ENCODE results near the gene TRNT1. TPM values are rescaled to one million over a fixed set of nuclear protein-coding genes. Genes with fewer than 3 reads are reported as not detected.

Gene TRNT1
- total and polyA plus RNA-seq, 4 donors, result 10.0 to 37.6 (median 16.5) TPM

GRCh38 chr3:3145831-3146230 is 19.1 kb downstream of the TRNT1 start:
- peaks cover 13 to 54% (median 33%) of the 10 kb centered on the region in 4 donors for H3K36me3 ChIP-seq (ENCODE audit: control insufficient read depth in 4 of 4, insufficient read depth in 4 of 4, low read length in 4 of 4)
- no peak overlapping the region for H3K27ac ChIP-seq (ENCODE audit: low read depth in 1 of 2, low read length in 1 of 2)
- H3K4me1 ChIP-seq (ENCODE audit: control insufficient read depth in 5 of 5, insufficient read depth in 5 of 5, low read length in 5 of 5), result peaks cover 0 to 1% (median 0%) of the 10 kb centered on the region in 5 donors
- no peak overlapping the region for H3K4me3 ChIP-seq
- no peak overlapping the region for H3K9ac ChIP-seq (ENCODE audit: insufficient read depth in 1 of 2, low read length in 2 of 2)
- 83 to 88% methylated on average over 8 of the region's 8 CpGs for WGBS, 2 donors
- DNase-seq, result no peak
- no peaks in the 10 kb centered on the region for H3K27me3 ChIP-seq (ENCODE audit: control insufficient read depth in 3 of 3, insufficient read depth in 3 of 3, low read length in 2 of 3)
- no peak for TF ChIP-seq CTCF (IDR thresholded peaks at IDR 0.05; ENCODE audit: control extremely low read depth, extremely low read depth)
- no peak for ATAC-seq (ENCODE audit: insufficient read depth, low FRiP score)
- no peaks in the 10 kb centered on the region for H3K9me3 ChIP-seq (ENCODE audit: control insufficient read depth in 4 of 4, insufficient read depth in 3 of 4, low read length in 3 of 4)

GRCh38 chr3:3149560-3149959 is 22.8 kb downstream of the TRNT1 start:
- H3K36me3 ChIP-seq (ENCODE audit: control insufficient read depth in 4 of 4, insufficient read depth in 4 of 4, low read length in 4 of 4), result peaks cover 12 to 64% (median 36%) of the 10 kb centered on the region in 4 donors
- H3K9ac ChIP-seq (ENCODE audit: insufficient read depth in 1 of 2, low read length in 2 of 2), result no peak overlapping the region
- peaks cover 0 to 4% (median 0%) of the 10 kb centered on the region in 5 donors for H3K4me1 ChIP-seq (ENCODE audit: control insufficient read depth in 5 of 5, insufficient read depth in 5 of 5, low read length in 5 of 5)
- DNase-seq, result no peak
- no peaks in the 10 kb centered on the region for H3K27me3 ChIP-seq (ENCODE audit: control insufficient read depth in 3 of 3, insufficient read depth in 3 of 3, low read length in 2 of 3)
- TF ChIP-seq CTCF (IDR thresholded peaks at IDR 0.05; ENCODE audit: control extremely low read depth, extremely low read depth), result no peak
- 76 to 81% methylated on average over 1 of the region's 1 CpG for WGBS, 2 donors
- no peak for ATAC-seq (ENCODE audit: insufficient read depth, low FRiP score)
- no peak overlapping the region for H3K4me3 ChIP-seq
- no peak overlapping the region for H3K27ac ChIP-seq (ENCODE audit: low read depth in 1 of 2, low read length in 1 of 2)
- no peaks in the 10 kb centered on the region for H3K9me3 ChIP-seq (ENCODE audit: control insufficient read depth in 4 of 4, insufficient read depth in 3 of 4, low read length in 3 of 4)

- WGBS, 2 donors, result 60 to 70% methylated on average over 1 of the region's 1 CpG
- no peak for TF ChIP-seq CTCF (IDR thresholded peaks at IDR 0.05; ENCODE audit: control extremely low read depth, extremely low read depth)
- Histone ChIP-seq H3K9me3 (ENCODE audit: control insufficient read depth in 4 of 4, insufficient read depth in 3 of 4, low read length in 3 of 4) (no peaks in the 10 kb centered on the region), H3K27me3 (ENCODE audit: control insufficient read depth in 3 of 3, insufficient read depth in 3 of 3, low read length in 2 of 3) (no peaks in the 10 kb centered on the region), H3K4me1 (ENCODE audit: control insufficient read depth in 5 of 5, insufficient read depth in 5 of 5, low read length in 5 of 5) (peaks cover 0 to 10% (median 0%) of the 10 kb centered on the region in 5 donors), H3K36me3 (ENCODE audit: control insufficient read depth in 4 of 4, insufficient read depth in 4 of 4, low read length in 4 of 4) (peaks cover 13 to 64% (median 36%) of the 10 kb centered on the region in 4 donors), H3K9ac (ENCODE audit: insufficient read depth in 1 of 2, low read length in 2 of 2) (no peak overlapping the region), H3K27ac (ENCODE audit: low read depth in 1 of 2, low read length in 1 of 2) (no peak overlapping the region), H3K4me3 (no peak overlapping the region)
- no peak for DNase-seq
- no peak for ATAC-seq (ENCODE audit: insufficient read depth, low FRiP score)
Measured at GRCh38 chr3:3151513-3151912, 24.8 kb downstream of the TRNT1 start.
